ENCODE results near the gene CREBBP.
"Not testable (repeated sequence)": the region's sequence is repeated elsewhere in the genome, so short reads cannot be mapped to it uniquely, and the experiment has no call there.

- TF ChIP-seq POLR2A (IDR thresholded peaks at IDR 0.05; ENCODE audit: low read depth, low read length); POLR2AphosphoS5 (IDR thresholded peaks at IDR 0.05; ENCODE audit: low read depth, low read length); TAF1 (IDR thresholded peaks at IDR 0.05; ENCODE audit: borderline replicate concordance, low read depth, low read length): not testable (repeated sequence)
These were observed 166.1 kb downstream of the CREBBP start for GRCh38 chr16:3714378-3714777.
